HG03097 (cell line): ENCODE data around the gene ERC1.
"Not testable (repeated sequence)": the region's sequence is repeated elsewhere in the genome, so short reads cannot be mapped to it uniquely, and the experiment has no call there.

Experiments
- ATAC-seq: cut with Tn5 transposase; IDR thresholded peaks from one replicate; pipeline ENCODE4 v1.9.1; 2021; ENCODE audit not compliant: unreplicated experiment, low FRiP score

The ERC1 gene

DNA sequence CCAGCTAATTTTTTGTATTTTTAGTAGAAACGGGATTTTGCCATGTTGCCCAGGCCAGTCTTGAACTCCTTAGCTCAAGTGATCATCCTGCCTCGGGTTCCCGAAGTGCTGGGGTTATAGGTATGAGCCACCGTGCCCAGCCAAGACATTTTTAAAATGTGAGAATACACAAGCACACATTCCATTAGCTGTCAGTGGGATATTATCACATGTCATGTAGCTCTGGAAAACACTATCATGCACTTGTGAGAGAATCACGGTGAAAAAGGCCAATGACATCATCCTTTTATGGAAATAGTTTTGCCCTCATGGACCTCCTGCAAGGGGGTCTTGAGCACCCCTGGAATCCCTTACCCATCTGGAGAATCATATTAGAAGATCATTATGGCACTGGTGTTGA is 28.3 kb downstream of the ERC1 start:
- ATAC-seq = no peak

DNA sequence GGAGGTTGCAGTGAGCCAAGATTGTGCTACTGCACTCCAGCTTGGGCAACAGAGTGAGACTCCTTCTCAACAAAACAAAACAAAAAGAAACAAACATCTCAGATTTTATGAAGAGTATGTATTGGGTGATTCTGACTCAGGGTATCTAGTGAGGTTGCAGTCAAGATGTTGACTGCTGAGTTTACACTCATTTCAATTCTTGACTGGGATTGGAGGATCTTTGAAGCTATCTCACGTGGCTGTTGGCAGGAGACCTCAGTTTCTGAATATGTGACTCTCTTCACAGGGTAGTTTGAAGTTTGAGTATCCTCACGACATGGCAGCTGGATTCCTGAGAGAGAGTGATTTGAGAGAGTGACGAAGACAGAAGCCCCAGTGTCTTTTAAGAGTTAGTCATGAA is 29.4 kb downstream of the ERC1 start:
- ATAC-seq = no peak

DNA sequence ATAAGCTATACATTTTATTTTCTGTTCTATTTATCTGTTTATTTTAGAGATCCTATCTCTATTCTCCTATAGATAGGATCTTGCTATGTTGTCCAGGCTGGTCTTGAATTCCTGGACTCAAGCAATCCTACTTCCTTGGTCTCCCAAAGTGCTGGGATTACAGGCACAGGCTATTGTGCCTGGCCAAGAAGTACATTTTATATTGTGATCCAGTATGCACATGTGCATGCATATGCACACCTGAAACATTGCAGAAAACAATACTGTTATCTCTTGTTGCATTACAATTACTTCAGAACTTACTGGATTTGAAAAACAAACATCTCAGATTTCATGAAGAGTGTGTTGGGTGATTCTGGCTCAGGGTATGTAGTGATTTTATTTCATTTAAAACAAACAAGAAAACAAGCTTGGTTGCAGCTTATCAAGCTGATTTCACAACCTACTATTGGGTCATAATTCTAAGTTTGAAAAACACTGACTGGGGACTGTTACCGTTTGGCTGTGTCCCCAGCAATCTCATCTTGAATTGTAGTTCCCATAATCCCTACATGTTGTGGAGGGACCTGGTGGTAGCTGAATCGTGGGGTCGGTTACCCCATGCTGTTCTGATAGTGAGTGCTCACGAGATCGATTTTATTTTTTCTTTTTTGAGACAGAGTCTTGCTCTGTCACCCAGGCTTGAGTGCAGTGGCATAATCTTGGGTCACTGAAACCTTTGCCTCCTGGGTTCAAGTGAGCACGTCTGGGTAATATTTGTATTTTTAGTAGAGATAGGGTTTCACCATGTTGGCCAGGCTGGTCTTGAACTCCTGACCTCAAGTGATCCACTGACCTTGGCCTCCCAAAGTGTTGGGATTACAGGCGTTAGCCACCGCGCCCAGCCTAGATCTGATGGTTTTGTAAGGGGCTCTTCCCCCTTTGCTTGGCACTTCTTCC is 31.3 kb downstream of the ERC1 start:
- ATAC-seq = no peak

DNA sequence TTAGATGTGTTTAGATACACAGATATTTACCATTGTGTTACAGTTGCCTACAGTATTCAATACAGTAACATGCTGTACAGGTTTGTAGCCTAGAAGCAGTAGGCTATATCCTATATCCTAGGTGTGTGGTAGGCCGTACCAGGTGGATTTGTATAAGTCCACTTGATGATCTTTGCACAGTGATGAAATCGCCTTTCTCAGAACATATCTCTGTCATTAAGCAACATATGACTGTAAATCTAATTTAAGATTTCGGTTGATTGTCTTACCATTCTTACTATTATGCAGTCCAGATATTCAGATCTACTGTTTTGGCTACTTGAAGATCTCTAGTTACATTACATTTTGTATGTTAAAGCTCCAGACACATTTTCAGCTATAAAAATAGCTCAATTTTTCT is 39.8 kb downstream of the ERC1 start:
- ATAC-seq = no peak

DNA sequence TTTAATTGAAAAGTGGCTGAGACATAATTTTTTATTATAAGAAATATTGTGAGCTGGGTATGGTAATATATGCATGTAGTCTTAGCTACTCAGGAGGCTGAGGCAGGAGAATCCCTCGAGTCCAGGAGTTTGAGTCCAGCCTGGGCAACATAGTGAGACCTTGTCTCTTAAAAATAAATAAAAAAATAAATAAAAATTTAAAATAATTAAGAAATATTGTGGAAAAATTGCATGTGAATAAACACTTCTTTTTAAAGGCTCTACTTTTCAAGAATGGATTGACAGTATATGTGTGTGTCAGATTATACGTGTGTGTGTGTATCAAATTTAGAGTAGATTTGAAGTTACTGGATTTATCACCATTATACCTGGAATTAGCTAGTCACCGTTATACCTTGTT is 43.2 kb downstream of the ERC1 start:
- ATAC-seq = no peak

DNA sequence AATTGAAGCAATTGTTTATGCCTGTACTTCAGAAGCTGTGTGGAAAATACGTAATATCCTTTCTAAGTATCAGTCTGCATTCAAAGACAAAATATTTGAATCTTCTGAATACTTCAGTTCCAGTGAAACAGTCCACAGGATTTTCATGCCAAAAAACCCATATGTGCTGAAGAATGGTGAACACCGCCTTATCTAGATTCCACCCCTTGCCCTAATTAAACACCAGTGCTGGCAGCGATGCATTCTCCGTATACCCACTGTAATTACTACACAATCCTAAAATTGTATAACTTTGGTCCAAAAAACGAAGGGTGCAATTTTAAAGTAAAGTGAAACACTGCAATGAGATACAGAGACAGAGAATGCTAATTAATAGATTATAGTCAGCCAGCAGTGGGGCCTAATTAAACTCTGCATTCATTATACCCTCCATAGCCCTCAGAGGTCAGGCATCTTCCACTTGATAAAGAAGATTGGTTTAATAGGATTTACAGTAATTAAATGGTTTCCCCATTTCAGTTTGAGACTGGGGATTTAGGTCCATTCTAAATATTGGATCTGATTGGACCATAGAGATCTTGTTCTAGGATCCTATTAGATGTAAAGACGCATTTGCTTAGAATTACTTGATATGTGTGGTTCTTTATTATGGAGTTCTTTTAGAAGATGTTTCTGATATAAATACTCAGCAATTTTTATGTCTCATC is 43.9 kb downstream of the ERC1 start:
- no peak for ATAC-seq

DNA sequence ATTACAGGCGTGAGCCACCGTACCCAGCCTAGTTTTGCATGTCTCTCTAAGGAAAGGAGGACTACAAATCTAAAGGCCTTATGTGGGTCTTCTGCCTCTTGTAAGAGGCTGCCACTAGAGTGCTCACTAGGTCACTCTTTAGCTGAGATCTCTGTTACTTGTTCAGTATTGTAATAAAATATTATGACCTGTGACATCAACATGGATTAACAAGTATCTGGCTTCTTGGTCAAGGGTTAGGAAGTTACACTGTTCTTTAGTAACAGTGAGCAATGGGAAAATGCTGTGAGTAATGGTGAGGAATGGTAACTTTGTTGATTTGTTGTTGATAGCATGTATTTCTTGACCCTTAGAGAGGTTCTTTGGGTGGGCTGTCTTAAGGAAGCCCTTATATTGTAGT is 50.5 kb downstream of the ERC1 start:
- no peak for ATAC-seq

DNA sequence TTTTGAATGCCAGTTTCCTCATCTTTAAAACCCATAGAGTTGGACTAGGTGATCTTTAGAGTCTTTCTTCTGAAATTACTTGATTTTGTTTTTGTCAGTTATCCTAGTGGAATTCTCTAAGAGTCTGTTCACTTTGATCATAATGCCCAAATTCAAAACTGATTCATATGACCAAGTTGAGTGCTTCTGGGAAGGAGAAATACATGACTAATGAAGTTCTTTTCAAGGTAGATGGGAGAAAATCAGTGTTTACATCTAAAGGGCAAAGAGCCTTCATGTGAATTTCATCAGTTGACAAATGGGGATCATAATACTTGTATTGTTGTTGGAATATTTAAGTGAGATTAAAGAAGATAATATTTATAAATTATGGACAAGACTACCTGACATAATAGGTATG is 53.2 kb downstream of the ERC1 start:
- no peak for ATAC-seq

DNA sequence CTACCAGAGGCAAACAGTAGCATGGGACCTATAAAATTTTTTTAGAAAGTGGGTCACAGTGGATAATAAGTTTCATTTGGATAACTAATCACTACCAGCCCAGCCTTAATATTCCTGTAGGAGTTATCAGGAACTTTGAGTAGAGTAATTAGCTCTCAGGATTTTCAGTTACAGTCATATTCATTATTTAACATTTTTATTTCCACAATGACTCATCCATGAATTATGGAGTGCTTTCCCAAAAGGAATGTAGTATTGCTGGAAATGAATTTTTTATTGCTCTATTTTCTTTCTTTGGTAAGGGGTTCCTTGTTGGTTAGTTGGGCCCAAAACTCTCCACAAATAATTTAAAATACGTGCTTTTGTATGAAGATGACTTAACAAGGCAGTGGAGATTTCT is 53.7 kb downstream of the ERC1 start:
- no peak for ATAC-seq

DNA sequence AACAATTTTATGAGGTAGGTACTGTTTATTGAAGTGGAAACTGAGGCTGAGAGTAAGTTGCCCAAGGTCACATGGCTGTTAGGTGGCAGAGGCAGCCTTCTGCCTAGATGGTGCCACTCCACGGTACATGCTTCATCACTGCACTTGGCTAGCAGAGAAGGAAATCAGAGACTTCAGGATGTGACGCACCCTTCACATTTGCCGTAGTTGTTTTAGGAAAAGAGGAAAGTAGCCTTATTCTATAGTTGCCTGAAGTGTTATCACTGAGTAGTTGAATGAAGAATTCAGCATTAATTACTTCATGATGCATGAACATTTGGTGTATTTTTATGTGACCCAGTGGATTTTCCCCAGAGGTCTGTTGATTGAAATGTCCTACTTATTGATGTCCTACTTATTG is 55.7 kb downstream of the ERC1 start:
- no peak for ATAC-seq

DNA sequence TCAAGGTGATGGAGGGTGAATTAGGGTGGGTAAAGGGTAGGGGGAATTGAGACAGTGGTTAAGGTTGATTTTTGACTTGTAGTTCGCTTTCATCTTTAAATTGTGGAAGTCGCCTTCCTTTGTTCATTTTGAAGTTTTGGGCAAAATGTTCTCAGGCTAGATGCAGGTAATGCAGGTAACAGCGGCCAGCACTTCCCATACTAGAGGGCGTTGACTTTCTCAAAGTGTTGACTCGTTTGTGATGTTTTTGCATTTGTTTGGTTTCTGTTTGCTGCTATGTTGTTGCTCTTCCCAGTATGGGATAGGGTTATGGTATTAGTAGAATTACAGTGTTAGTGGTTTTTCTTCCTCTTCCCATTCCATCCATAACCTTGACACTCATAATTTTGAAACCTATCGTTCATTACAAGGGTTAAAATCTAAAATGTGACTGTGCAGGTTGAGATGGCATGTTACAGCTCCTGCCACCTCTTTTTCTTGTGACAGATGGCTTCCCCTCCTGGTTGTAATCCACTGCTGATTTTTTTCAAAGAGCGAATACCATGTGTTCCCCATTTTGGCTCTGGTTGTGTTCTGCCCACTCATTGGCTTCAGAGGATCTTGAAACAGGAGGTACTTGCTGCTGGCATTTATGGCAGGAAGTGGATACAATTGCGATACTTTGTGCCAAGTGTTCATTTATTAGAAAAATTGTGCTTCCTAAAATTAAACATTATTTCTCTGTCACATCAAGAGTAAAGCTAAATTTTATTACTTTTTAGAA is 57.1 kb downstream of the ERC1 start:
- no peak for ATAC-seq

DNA sequence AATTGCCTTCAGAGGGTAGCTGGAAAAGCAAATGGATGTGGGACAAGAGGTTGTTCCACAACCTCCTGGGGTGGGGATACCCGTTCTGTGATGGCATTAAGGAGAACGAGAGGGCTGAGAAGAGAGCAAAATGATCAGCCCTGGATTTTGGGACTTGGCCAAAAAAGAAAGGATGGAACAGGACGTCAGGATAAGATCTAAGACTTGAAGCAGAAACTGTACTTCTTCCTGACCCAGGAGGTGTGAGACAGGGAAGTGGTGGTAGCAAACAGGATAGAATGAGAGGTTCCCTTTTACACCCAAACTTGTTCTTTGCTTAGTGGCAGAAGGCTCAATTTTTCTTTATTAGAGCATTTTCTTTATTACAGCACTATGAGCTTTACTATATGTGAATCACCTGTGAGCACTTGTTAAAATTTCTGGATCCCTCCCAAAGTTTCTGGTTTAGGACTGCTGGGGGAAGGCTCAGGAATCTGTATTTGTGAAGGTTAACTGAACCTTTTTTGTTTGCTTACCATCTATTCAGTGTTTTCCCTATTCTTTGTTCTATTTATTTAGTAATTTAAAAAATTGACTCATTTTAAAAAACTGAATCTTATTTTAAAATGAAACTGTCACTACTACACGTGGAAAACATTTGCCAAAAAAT is 59.2 kb downstream of the ERC1 start:
- ATAC-seq = no peak

DNA sequence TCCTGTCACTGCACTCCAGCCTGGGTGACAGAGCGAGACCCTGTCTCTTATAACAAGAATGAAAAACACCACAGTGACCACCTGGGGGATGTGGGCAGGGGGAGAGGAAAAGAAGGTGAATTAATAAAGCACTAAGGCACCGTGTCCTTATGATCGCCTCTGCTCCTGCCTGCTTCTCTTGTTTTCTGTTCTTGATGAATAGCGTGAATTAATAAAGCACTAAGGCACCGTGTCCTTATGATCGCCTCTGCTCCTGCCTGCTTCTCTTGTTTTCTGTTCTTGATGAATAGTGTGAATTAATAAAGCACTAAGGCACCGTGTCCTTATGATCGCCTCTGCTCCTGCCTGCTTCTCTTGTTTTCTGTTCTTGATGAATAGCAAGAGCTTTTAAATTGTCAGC is 60.6 kb downstream of the ERC1 start:
- ATAC-seq = not testable (repeated sequence)

DNA sequence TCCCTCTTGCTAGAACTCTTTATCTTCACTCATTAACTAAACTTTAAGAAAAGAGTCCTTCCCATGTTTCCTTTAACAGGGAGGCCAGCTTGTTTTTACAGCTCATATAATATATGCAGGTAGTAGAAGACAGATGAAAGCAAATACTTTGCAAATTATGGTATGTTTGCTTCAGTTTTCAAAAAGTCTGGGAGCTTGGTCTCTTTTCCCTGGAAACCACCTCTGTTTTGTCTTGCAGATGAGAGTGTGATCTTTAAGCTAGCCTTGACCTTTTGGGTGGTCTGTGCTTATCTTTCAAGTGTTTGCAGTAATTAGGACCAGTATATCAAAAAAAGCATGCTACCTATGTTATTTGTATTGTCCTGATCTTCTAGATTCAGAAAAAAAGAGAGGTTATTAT is 62.7 kb downstream of the ERC1 start:
- no peak for ATAC-seq

DNA sequence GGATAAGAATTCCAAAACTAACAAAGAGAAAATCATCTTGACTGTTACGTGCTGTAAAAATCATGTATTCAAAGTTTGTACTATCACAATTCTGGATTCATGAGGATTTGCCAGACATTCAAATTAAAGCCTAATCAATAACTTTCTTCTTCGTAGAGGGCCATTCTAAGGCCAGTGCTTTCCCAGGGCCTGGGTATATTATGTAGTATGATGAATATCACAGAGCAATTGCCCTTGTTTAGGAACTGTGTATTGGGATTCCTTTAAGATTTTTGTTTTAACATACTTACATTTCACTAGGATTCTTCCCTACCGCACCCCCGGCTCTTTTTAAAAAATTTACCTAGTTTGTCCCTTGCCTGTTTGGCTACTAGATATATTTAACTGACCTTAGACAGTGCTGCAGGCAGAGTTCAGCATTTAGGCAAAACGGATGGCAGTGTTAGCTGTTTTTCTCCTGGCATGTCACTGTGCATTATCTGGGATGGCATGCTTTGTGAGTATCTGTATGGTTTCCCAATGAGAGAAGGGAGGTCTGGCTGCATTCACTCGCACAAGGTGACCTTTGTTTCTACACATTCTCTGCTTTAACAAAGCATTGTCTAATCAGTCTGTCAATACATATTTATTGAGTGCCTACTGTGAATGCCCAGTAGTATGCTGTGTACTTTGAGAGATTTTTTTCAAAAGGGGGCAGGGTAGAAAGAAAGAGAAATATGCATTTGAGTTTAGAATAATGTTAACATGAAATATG is 63.3 kb downstream of the ERC1 start:
- ATAC-seq = no peak

DNA sequence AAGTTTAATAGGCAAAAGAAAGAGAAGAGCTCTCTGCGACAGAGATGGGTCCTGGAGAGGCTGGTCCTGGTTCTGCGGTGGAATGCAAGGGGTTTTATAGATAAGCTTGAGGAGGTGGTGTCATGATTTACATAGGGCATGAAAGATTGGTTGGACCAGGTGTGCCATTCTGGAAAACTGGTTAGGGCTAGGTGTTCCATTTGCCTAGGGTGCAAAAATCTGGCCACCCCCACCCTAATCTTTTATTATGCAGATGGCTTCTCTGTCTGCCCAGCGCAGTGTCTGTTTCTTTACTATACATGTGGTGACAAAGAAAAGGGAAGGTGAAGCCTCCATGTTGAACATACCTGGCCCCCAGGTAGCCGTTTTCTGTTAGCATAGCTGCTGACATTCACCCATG is 65.4 kb downstream of the ERC1 start:
- no peak for ATAC-seq

DNA sequence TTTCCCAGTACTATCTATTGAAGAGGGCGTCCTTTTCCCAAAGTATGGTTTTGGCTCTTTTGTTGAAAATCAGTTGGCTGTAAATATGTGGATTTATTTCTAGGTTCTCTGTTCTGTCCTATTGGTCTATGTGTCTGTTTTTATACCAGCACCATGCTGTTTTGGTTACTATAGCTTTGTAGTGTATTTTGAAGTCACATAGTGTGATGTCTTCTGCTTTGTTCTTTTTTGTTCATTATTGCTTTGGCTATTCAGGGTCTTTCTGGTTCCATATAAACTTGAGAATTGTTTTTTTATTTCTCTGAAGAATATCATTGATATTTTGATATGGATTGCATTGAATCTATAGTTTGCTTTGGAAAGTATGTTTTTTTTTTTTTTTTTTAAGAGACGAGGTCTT is 67.4 kb downstream of the ERC1 start:
- no peak for ATAC-seq

DNA sequence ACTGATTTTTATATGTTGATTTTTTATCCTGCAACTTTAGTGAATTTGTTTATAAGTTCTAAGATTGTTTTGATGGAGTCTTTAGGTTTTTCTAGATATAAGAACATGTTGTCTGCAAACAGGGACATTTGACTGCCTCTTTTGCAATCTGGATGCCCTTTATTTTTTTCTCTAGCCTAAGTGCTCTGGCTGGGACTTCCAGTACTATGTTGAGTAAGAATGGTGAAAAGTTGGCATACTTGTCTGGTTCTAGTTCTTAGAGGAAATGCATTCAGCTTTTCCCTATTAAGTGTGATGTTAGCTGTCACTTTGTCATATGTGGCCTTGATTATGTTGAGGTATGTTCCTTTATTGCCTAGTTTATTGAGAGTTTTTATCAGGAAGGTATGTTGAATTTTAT is 68.1 kb downstream of the ERC1 start:
- no peak for ATAC-seq

DNA sequence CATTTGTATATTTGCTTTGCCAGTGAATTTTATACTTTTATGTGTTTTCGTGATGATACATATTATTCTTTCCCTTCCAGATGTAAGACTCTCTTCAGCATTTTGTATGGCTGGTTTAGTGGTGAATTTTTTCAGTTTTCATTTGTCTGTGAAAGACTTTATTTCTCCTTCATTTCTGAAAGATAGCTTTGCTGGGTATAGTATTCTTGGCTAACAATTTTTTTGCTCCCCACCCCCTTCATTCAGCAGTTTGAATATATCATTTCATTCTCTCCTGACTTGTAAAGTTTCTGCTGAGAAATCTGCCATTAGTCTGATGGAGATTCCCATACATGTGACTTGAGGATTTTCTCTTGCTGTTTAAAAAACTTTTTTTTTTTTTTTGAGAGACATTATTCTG is 72.8 kb downstream of the ERC1 start:
- no peak for ATAC-seq

DNA sequence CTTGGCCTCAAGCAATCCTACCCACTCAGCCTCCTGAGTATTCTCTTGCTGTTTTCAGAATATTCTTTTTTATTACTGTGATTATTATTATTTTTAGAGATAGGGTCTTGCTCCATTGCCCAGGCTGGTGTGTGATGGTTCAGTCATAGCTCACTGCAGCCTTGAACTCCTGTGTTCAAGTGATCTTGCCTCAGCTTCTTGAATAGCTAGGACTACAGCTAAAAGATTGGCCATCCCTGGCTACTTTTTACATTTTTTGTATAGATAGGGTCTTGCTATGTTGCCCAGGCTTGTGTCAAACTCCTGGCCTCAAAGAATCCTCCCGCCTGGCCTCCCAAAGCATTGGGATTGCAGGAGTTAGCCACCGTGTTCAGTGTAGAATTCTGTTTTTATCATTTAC is 73.3 kb downstream of the ERC1 start:
- no peak for ATAC-seq
